IMR-90 (cell line): ENCODE data around the gene USP36. TPM values are rescaled to one million over a fixed set of nuclear protein-coding genes. Genes with fewer than 3 reads are reported as not detected.

Experiments used
- ATAC-seq: fragments of 200-7000 bp; cut with Tn5 transposase; 2 replicates; pipeline ENCODE4 v1.9.1; 2020; ENCODE audit warnings: low read depth, mild to moderate bottlenecking, moderate library complexity
- BruUV-seq: library from RNA; stranded (reverse); fragments of 400-500 nt; replicated peaks from 2 replicates; lab custom pipeline; 2021; lab: Mats Ljungman, UMichigan
- CTCF ChIA-PET: fragments of 300-600 bp; formaldehyde crosslinking; extraction: SDS; loops from one replicate; lab custom pipeline; 2021; ENCODE audit warnings: antibody characterized with exemption; lab: Yijun Ruan, JAX
- POLR2A ChIA-PET: fragments of 300-600 bp; sonication (Branson Sonifier 250); formaldehyde crosslinking; loops from one replicate; lab custom pipeline; 2022; ENCODE audit warnings: antibody characterized with exemption; ENCODE audit not compliant: unreplicated experiment; lab: Charles Lee
- DNase-seq: peaks from one replicate; pipeline ENCODE4 v3.0.0; 2013
- H2AFZ ChIP-seq: replicated peaks from 2 replicates; pipeline ENCODE3; 2013; ENCODE audit warnings: low read length, mild to moderate bottlenecking; ENCODE audit not compliant: poor library complexity
- H2AK5ac ChIP-seq: 2 replicates; pipeline ENCODE4 v1.6.1; 2013; ENCODE audit warnings: low read depth, low read length, inconsistent platforms
- H2AK9ac ChIP-seq: replicated peaks from 2 replicates; pipeline ENCODE3; 2013; ENCODE audit warnings: mild to moderate bottlenecking, low read depth, low read length, moderate library complexity; ENCODE audit not compliant: poor library complexity
- H2BK120ac ChIP-seq: 2 replicates; pipeline ENCODE4 v1.6.1; 2013; ENCODE audit warnings: low read depth, low read length, inconsistent platforms
- H2BK15ac ChIP-seq: 3 replicates; pipeline ENCODE4 v1.6.1; 2013; ENCODE audit warnings: low read depth, low read length, inconsistent platforms
- H2BK20ac ChIP-seq: 2 replicates; pipeline ENCODE4 v1.6.1; 2013; ENCODE audit warnings: low read depth, mild to moderate bottlenecking, inconsistent platforms, low read length, moderate library complexity
- H2BK5ac ChIP-seq: 2 replicates; pipeline ENCODE4 v1.6.1; 2013; ENCODE audit warnings: mild to moderate bottlenecking, low read depth, low read length, inconsistent platforms; ENCODE audit not compliant: poor library complexity, severe bottlenecking
- H3K14ac ChIP-seq: replicated peaks from 2 replicates; pipeline ENCODE4 v1.6.1; 2013; ENCODE audit warnings: low read depth, low read length, inconsistent platforms
- H3K18ac ChIP-seq: 2 replicates; pipeline ENCODE4 v1.6.1; 2013; ENCODE audit warnings: low read depth, low read length, control low read depth
- H3K23ac ChIP-seq: 2 replicates; pipeline ENCODE4 v1.6.1; 2013; ENCODE audit warnings: low read depth, low read length, inconsistent platforms
- H3K27ac ChIP-seq: 2 replicates; pipeline ENCODE4 v1.5.1; 2013; ENCODE audit warnings: mild to moderate bottlenecking, control low read depth, low read length; ENCODE audit not compliant: insufficient read depth
- H3K27me3 ChIP-seq: 2 replicates; pipeline ENCODE4 v1.6.1; 2013; ENCODE audit warnings: low read length; ENCODE audit not compliant: control insufficient read depth, insufficient read depth
- H3K36me3 ChIP-seq: 2 replicates; pipeline ENCODE4 v1.6.1; 2013; ENCODE audit warnings: low read length, mixed read lengths; ENCODE audit not compliant: control insufficient read depth, insufficient read depth
- H3K4ac ChIP-seq: 2 replicates; pipeline ENCODE4 v1.6.1; 2013; ENCODE audit warnings: low read depth, low read length, inconsistent platforms
- H3K4me1 ChIP-seq: 2 replicates; pipeline ENCODE4 v1.6.1; 2013; ENCODE audit warnings: low read length, mixed read lengths; ENCODE audit not compliant: control insufficient read depth, insufficient read depth
- H3K4me2 ChIP-seq: 2 replicates; pipeline ENCODE4 v1.6.1; 2013; ENCODE audit warnings: low read depth, mild to moderate bottlenecking, control low read depth, low read length, moderate library complexity
- H3K4me3 ChIP-seq: 2 replicates; pipeline ENCODE4 v1.5.1; 2013; ENCODE audit warnings: low read depth, mild to moderate bottlenecking, control low read depth, low read length, moderate library complexity; ENCODE audit not compliant: insufficient read depth
- H3K56ac ChIP-seq: 2 replicates; pipeline ENCODE4 v1.6.1; 2013; ENCODE audit warnings: low read length, inconsistent platforms; ENCODE audit not compliant: insufficient read depth; ENCODE audit errors: extremely low read depth
- H3K79me1 ChIP-seq, 2 experiments: 2 replicates each; pipeline ENCODE4 v1.6.1; 2013; ENCODE audit warnings: low read length in 2 of 2, inconsistent platforms in 1 of 2, low read depth in 1 of 2
- H3K9ac ChIP-seq: 2 replicates; pipeline ENCODE4 v1.6.1; 2013; ENCODE audit warnings: low read depth, low read length, control low read depth
- H3K9me1 ChIP-seq: 2 replicates; pipeline ENCODE4 v1.6.1; 2013; ENCODE audit warnings: low read length, inconsistent platforms; ENCODE audit not compliant: insufficient read depth
- H3K9me3 ChIP-seq: 2 replicates; pipeline ENCODE4 v1.6.1; 2013; ENCODE audit warnings: low read length; ENCODE audit not compliant: control insufficient read depth, insufficient read depth
- H4K20me1 ChIP-seq: 2 replicates; pipeline ENCODE4 v1.6.1; 2013; ENCODE audit warnings: low read length, inconsistent platforms; ENCODE audit not compliant: insufficient read depth
- H4K5ac ChIP-seq: 2 replicates; pipeline ENCODE4 v1.6.1; 2013; ENCODE audit warnings: mild to moderate bottlenecking, low read depth, low read length, control low read depth
- H4K8ac ChIP-seq, 2 experiments: 2 replicates each; pipeline ENCODE4 v1.6.1; 2013; ENCODE audit warnings: low read depth in 2 of 2, low read length in 2 of 2, control low read depth in 1 of 2, inconsistent platforms in 1 of 2
- H4K91ac ChIP-seq: 2 replicates; pipeline ENCODE4 v1.6.1; 2013; ENCODE audit warnings: low read depth, low read length, inconsistent platforms; ENCODE audit not compliant: insufficient read depth
- POLR2A ChIP-seq: IDR thresholded peaks from 2 replicates; pipeline ENCODE4 v1.6.1; 2012; ENCODE audit warnings: mild to moderate bottlenecking, low read depth, low read length
- RCOR1 ChIP-seq: IDR thresholded peaks from 2 replicates; pipeline ENCODE4 v1.6.1; 2012; ENCODE audit warnings: mild to moderate bottlenecking, low read length, improper control_type of control experiment; ENCODE audit not compliant: insufficient replicate concordance
- WGBS, 2 experiments: methylation state at CpG; one replicate each; pipeline versions ENCODE4 v1.1.5 to v1.1.7; 2013; ENCODE audit warnings: missing lambda C conversion rate in 2 of 2; ENCODE audit not compliant: insufficient read length in 1 of 2; ENCODE audit errors: extremely low coverage in 2 of 2; 5-methylcytosine and 5-hydroxymethylcytosine counted together
- dilution Hi-C: fragments of 300-500 bp; cut with HindIII; formaldehyde crosslinking; loops from one replicate; pipeline ENCODE4 v1.14.3; 2018; ENCODE audit warnings: low sequenced_read_pairs; ENCODE audit not compliant: unreplicated experiment
- in situ Hi-C: fragments of 300-500 bp; cut with MboI; formaldehyde crosslinking; loops from 3 replicates; pipeline ENCODE4 v1.14.3; 2019; ENCODE audit warnings: low sequenced_read_pairs, inconsistent platforms, mixed read lengths
- intact Hi-C: fragments of 100-400 bp; cut with micrococcal nuclease; formaldehyde crosslinking; loops from 2 replicates; pipeline ENCODE4 v1.10.0; 2022
- polyA plus RNA-seq, 3 experiments: library from polyadenylated mRNA; depleted of rRNA; stranded (reverse); fragments of >200 nt; gene quantifications; 2 replicates each; pipeline ENCODE4 v1.2.3, GENCODE V29; 2012; ENCODE audit warnings: low replicate concordance in 1 of 3
- total RNA-seq: library from RNA; depleted of rRNA; stranded (reverse); fragments of >200 nt; gene quantifications from 2 replicates; pipeline ENCODE4 v1.2.3, GENCODE V29; 2012
- TF ChIP-seq, protein P1 (sequence below): fragments of 150-350 bp; IDR thresholded peaks from 2 replicates; pipeline ENCODE4 v1.6.1; 2017; ENCODE audit warnings: mild to moderate bottlenecking, antibody characterized with exemption, low read length, low read depth

Gene USP36
- total and polyA plus RNA-seq, 2 of the 4 experiments (the other 2 are of a cell fraction): 30.6 to 38.3 TPM

DNA sequence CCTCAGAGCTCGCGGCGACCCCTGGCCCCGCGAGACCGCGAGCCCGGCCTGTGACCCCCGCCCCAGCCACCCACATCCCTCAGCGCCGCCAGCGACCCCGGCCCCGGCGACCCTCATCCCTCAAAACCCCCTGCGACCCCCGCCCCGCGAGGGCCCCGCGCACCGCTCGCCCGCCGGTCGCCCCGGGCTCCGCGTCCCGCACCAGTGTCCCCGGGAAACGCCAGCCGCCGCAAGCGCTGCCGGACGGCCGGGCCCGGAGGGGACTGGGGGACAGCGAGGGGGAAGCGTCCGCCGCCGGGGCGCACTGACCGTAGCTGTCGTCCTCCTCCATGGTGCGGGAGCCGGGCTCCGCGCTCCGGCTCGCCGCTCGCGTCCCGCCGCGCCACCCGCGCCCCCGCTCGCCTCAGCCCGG lies 58.7 kb downstream of the USP36 start, which contains the start of gene CYTH1:
Gene CYTH1, minus strand, starts transcription at position 381 of the 412 bp plus-strand sequence. Its CDS starts 50 bp downstream, at position 331.
- intact Hi-C loops (no loop called here), dilution Hi-C loops (no loop called here), in situ Hi-C loops (no loop called here)
- WGBS, 2 experiments: 0% methylated on average over 26 of the region's 64 CpGs; no CpG with 5 or more reads in 1 of the 2 experiments
- Histone ChIP-seq H4K91ac (peak within 1 kb of the TSS; percentile 86), H3K18ac (peak within 1 kb of the TSS; percentile 53), H3K56ac (peak within 1 kb of the TSS; percentile 91), H2BK120ac (peak within 1 kb of the TSS; percentile 78), H3K27me3 (no peaks in the 10 kb centered on the region), H3K27ac (peak within 1 kb of the TSS; percentile 91), H2AK5ac (peak within 1 kb of the TSS; percentile 67; the same call in 1 of the 2 replicates), H4K5ac (peak within 1 kb of the TSS; percentile 64), H2BK5ac (peak within 1 kb of the TSS; percentile 94), H3K9me3 (no peaks in the 10 kb centered on the region), H3K9ac (peak within 1 kb of the TSS; percentile 83), H2AK9ac (peak within 1 kb of the TSS; percentile 96), H3K9me1 (peaks cover 8% of the 10 kb centered on the region), H3K79me1 (peaks cover 22 to 32% of the 10 kb centered on the region in 2 experiments), H3K4me1 (no peaks in the 10 kb centered on the region), H3K4me2 (peak within 1 kb of the TSS; percentile 72), H2BK20ac (peak within 1 kb of the TSS; percentile 64; the same call in 1 of the 2 replicates), H4K8ac (peak within 1 kb of the TSS; percentile 97 to 99), H4K20me1 (0 out of 2 replicates have a peak, but pooled peaks cover 14% of the 10 kb centered on the region), H2AFZ (peak within 1 kb of the TSS; percentile 100), H3K36me3 (no peaks in the 10 kb centered on the region), H3K23ac (peak within 1 kb of the TSS; percentile 93), H3K4me3 (peak within 1 kb of the TSS; percentile 96), H2BK15ac (peak within 1 kb of the TSS; percentile 59; the same call in 1 of the 3 replicates), H3K14ac (peak within 1 kb of the TSS; percentile 93), H3K4ac (peak within 1 kb of the TSS; percentile 91)
- ChIA-PET POLR2A (no interaction called here), CTCF (no interaction called here)
- ATAC-seq (peak; percentile 2; the same call in 1 of the 2 replicates), DNase-seq (no peak)
- BruUV-seq: no TSS peak
- TF ChIP-seq, protein P1, sequence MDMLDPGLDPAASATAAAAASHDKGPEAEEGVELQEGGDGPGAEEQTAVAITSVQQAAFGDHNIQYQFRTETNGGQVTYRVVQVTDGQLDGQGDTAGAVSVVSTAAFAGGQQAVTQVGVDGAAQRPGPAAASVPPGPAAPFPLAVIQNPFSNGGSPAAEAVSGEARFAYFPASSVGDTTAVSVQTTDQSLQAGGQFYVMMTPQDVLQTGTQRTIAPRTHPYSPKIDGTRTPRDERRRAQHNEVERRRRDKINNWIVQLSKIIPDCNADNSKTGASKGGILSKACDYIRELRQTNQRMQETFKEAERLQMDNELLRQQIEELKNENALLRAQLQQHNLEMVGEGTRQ: no peak
- TF ChIP-seq RCOR1 (no peak), POLR2A (peak; percentile 63; the same call in 1 of the 2 replicates)
